CD4-positive, alpha-beta memory T cell (primary cell): Measurements from ENCODE around the gene CRYL1. TPM values are rescaled to one million over a fixed set of nuclear protein-coding genes. Genes with fewer than 3 reads are reported as not detected.

ENCODE experiments used
- CTCF ChIA-PET: fragments of 350-600 bp; sonication (Branson Sonifier 250); formaldehyde crosslinking; loops from one replicate; lab custom pipeline; 2021; ENCODE audit warnings: inconsistent platforms; ENCODE audit not compliant: partially characterized antibody; lab: Charles Lee
- POLR2A ChIA-PET: fragments of 350-600 bp; sonication (Branson Sonifier 250); formaldehyde crosslinking; loops from one replicate; lab custom pipeline; 2021; ENCODE audit not compliant: partially characterized antibody; lab: Charles Lee
- DNase-seq, 5 donors: peaks; one replicate each; pipeline versions ENCODE4 v3.0.0 to v3.0.0-alpha.2; 2020 to 2022; ENCODE audit warnings: mixed read lengths in 1 of 5
- H3K27ac ChIP-seq: one replicate; pipeline ENCODE4 v1.7.0; 2013; ENCODE audit warnings: low read depth, low read length
- H3K27me3 ChIP-seq: 2 replicates; pipeline ENCODE4 v1.7.0; 2013; ENCODE audit warnings: mild to moderate bottlenecking, low read length, moderate library complexity; ENCODE audit not compliant: insufficient read depth
- H3K36me3 ChIP-seq: 2 replicates; pipeline ENCODE4 v1.7.0; 2013; ENCODE audit warnings: mild to moderate bottlenecking, low read length, moderate library complexity; ENCODE audit not compliant: insufficient read depth
- H3K4me1 ChIP-seq: 2 replicates; pipeline ENCODE4 v1.7.0; 2013; ENCODE audit warnings: mild to moderate bottlenecking, low read length, moderate library complexity; ENCODE audit not compliant: insufficient read depth
- H3K4me3 ChIP-seq, 2 donors: one replicate each; pipeline ENCODE4 v1.7.0; 2013; ENCODE audit warnings: low read length in 2 of 2, mild to moderate bottlenecking in 1 of 2
- H3K9me3 ChIP-seq, 2 donors: one replicate each; pipeline ENCODE4 v1.7.0; 2013; ENCODE audit warnings: low read length in 2 of 2, control low read depth in 1 of 2; ENCODE audit not compliant: control insufficient read depth in 1 of 2
- H3K27ac Mint-ChIP-seq, 7 donors: one replicate each; pipeline ENCODE4 v1.8.0; 2020 to 2021; ENCODE audit warnings: mixed read lengths in 7 of 7, mild to moderate bottlenecking in 6 of 7, inconsistent platforms in 3 of 7, moderate library complexity in 3 of 7
- H3K27me3 Mint-ChIP-seq, 2 donors: one replicate each; pipeline ENCODE4 v1.8.0; 2020 to 2021; ENCODE audit warnings: mixed read lengths in 2 of 2
- H3K36me3 Mint-ChIP-seq, 2 donors: one replicate each; pipeline ENCODE4 v1.8.0; 2020 to 2021; ENCODE audit warnings: mixed read lengths in 2 of 2, inconsistent platforms in 1 of 2, mild to moderate bottlenecking in 1 of 2
- H3K4me1 Mint-ChIP-seq, 4 donors: one replicate each; pipeline ENCODE4 v1.8.0; 2020 to 2021; ENCODE audit warnings: mixed read lengths in 4 of 4, mild to moderate bottlenecking in 1 of 4
- H3K4me3 Mint-ChIP-seq, 8 donors: one replicate each; pipeline ENCODE4 v1.8.0; 2020 to 2021; ENCODE audit warnings: mixed read lengths in 8 of 8, mild to moderate bottlenecking in 7 of 8, moderate library complexity in 6 of 8, inconsistent platforms in 3 of 8
- H3K9me3 Mint-ChIP-seq, 8 donors: one replicate each; pipeline ENCODE4 v1.8.0; 2020 to 2021; ENCODE audit warnings: mixed read lengths in 8 of 8, mild to moderate bottlenecking in 5 of 8, inconsistent platforms in 3 of 8, moderate library complexity in 1 of 8
- intact Hi-C: fragments of 100-400 bp; cut with micrococcal nuclease; formaldehyde crosslinking; loops from one replicate; pipeline ENCODE4 v1.15.1; 2023
- polyA plus RNA-seq, 2 donors: library from polyadenylated mRNA; unstranded; fragments of 300-500 nt; fragmentation: Illumina TruSeq; gene quantifications; one replicate each; pipeline ENCODE4 v1.2.3, GENCODE V29; 2021
- total RNA-seq, 2 experiments: library from RNA; stranded (reverse); gene quantifications; one replicate each; pipeline ENCODE4 v1.2.3, GENCODE V29; 2021

Gene CRYL1
- total and polyA plus RNA-seq, 4 experiments from 2014 or later = 18.1 to 59.1 (median 31.1) TPM

DNA sequence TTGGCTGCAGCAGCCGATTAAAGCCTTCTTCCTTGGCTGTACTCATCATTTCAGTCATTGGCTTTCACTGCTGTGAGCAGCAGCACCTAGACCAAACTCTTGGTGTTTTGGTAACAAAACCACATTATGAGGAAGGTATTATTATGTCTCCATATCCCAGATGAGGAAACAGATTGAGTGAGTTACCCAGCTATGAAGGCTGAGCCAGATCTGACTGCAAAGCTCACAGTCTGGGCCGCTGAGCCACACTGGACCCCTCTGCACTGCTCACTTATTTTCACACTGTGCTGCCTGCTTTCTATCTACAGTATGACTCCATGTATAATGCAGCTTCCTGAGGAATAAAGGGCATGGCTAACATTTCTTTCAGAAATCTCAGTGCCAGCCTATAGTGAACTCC is 24.5 kb downstream of the CRYL1 start:
- Histone ChIP-seq H3K27ac (no peak overlapping the region), H3K9me3 (no peaks in the 10 kb centered on the region), H3K4me3 (no peak overlapping the region), H3K27me3 (no peaks in the 10 kb centered on the region), H3K36me3 (no peaks in the 10 kb centered on the region), H3K4me1 (no peaks in the 10 kb centered on the region)
- intact Hi-C loops = no loop called here
- POLR2A ChIA-PET = no interaction called here
- Mint-ChIP-seq H3K27ac (peak overlapping the region in 1 of 7 donors; percentile 43), H3K4me1 (no peaks in the 10 kb centered on the region), H3K27me3 (no peaks in the 10 kb centered on the region), H3K9me3 (peaks cover 0 to 3% (median 1%) of the 10 kb centered on the region in 8 donors), H3K4me3 (no peak overlapping the region), H3K36me3 (peaks cover 13 to 32% of the 10 kb centered on the region in 2 donors)
- DNase-seq = no peak
- CTCF ChIA-PET = no interaction called here

- no peak overlapping the region for H3K4me3 ChIP-seq
- Mint-ChIP-seq H3K27me3 (no peaks in the 10 kb centered on the region), H3K27ac (no peak overlapping the region), H3K9me3 (peaks cover 0 to 3% (median 1%) of the 10 kb centered on the region in 8 donors), H3K4me3 (no peak overlapping the region), H3K36me3 (peaks cover 7 to 23% of the 10 kb centered on the region in 2 donors), H3K4me1 (peaks cover 0 to 5% (median 1%) of the 10 kb centered on the region in 4 donors)
- H3K27ac ChIP-seq = no peak overlapping the region
- no peaks in the 10 kb centered on the region for H3K9me3 ChIP-seq
- intact Hi-C loops = loop anchor here (5.0 kb wide), 3 partner anchors 82 to 318 kb away; partner anchors contain the start of gene EEF1AKMT1
- CTCF ChIA-PET = interaction anchor here (1.0 to 1.9 kb wide), 3 partner anchors 328 to 426 kb away, joined by 3 to 4 read pairs (median 4); no protein-coding TSS in a partner anchor
- no peaks in the 10 kb centered on the region for H3K27me3 ChIP-seq
- no peak for DNase-seq
- POLR2A ChIA-PET = no interaction called here
- H3K4me1 ChIP-seq = peaks cover 4% of the 10 kb centered on the region
- H3K36me3 ChIP-seq = no peaks in the 10 kb centered on the region
Observed at GRCh38 chr13:20499986-20500385, 25.7 kb downstream of the CRYL1 start.

GRCh38 chr13:20498659-20499058 is 27.0 kb downstream of the CRYL1 start:
- H3K4me1 ChIP-seq = peaks cover 6% of the 10 kb centered on the region
- no peak overlapping the region for H3K4me3 Mint-ChIP-seq
- H3K9me3 ChIP-seq = no peaks in the 10 kb centered on the region
- no peak for DNase-seq
- H3K4me1 Mint-ChIP-seq = peaks cover 0 to 7% (median 2%) of the 10 kb centered on the region in 4 donors
- H3K27ac ChIP-seq = no peak overlapping the region
- H3K4me3 ChIP-seq = no peak overlapping the region
- H3K27me3 ChIP-seq = no peaks in the 10 kb centered on the region
- no peaks in the 10 kb centered on the region for H3K36me3 ChIP-seq
- peaks cover 5 to 21% of the 10 kb centered on the region in 2 donors for H3K36me3 Mint-ChIP-seq
- H3K27ac Mint-ChIP-seq = no peak overlapping the region
- intact Hi-C loops = loop anchor here (5.0 kb wide), 3 partner anchors 84 to 316 kb away; partner anchors contain the start of gene EEF1AKMT1
- no peaks in the 10 kb centered on the region for H3K27me3 Mint-ChIP-seq
- ChIA-PET POLR2A (no interaction called here), CTCF (interaction anchor here (0.7 to 11.0 kb wide), 3 partner anchors 209 to 425 kb away, joined by 3 to 151 read pairs (median 4); no protein-coding TSS in a partner anchor)
- peaks cover 0 to 3% (median 1%) of the 10 kb centered on the region in 8 donors for H3K9me3 Mint-ChIP-seq

GRCh38 chr13:20498129-20498528 is 27.5 kb downstream of the CRYL1 start:
- H3K36me3 ChIP-seq = no peaks in the 10 kb centered on the region
- no peak for DNase-seq
- peaks cover 0 to 7% (median 2%) of the 10 kb centered on the region in 4 donors for H3K4me1 Mint-ChIP-seq
- peaks cover 0 to 3% (median 1%) of the 10 kb centered on the region in 8 donors for H3K9me3 Mint-ChIP-seq
- no peaks in the 10 kb centered on the region for H3K27me3 Mint-ChIP-seq
- peaks cover 2 to 15% of the 10 kb centered on the region in 2 donors for H3K36me3 Mint-ChIP-seq
- peaks cover 6% of the 10 kb centered on the region for H3K4me1 ChIP-seq
- H3K4me3 ChIP-seq = no peak overlapping the region
- ChIA-PET POLR2A (no interaction called here), CTCF (interaction anchor here (1.6 to 11.0 kb wide), 2 partner anchors 329 to 426 kb away, joined by 4 to 151 read pairs; no protein-coding TSS in a partner anchor)
- H3K9me3 ChIP-seq = no peaks in the 10 kb centered on the region
- no peak overlapping the region for H3K27ac ChIP-seq
- H3K27me3 ChIP-seq = no peaks in the 10 kb centered on the region
- intact Hi-C loops = loop anchor here (5.0 kb wide), 3 partner anchors 84 to 316 kb away; partner anchors contain the start of gene EEF1AKMT1
- no peak overlapping the region for H3K27ac Mint-ChIP-seq
- H3K4me3 Mint-ChIP-seq = no peak overlapping the region

GRCh38 chr13:20497006-20497775 is 28.5 kb downstream of the CRYL1 start:
- CTCF ChIA-PET = interaction anchor here (0.9 to 11.0 kb wide), 7 partner anchors 8 to 427 kb away, joined by 3 to 151 read pairs (median 21); no protein-coding TSS in a partner anchor
- H3K27me3 Mint-ChIP-seq = no peaks in the 10 kb centered on the region
- peaks cover 6% of the 10 kb centered on the region for H3K4me1 ChIP-seq

DNA sequence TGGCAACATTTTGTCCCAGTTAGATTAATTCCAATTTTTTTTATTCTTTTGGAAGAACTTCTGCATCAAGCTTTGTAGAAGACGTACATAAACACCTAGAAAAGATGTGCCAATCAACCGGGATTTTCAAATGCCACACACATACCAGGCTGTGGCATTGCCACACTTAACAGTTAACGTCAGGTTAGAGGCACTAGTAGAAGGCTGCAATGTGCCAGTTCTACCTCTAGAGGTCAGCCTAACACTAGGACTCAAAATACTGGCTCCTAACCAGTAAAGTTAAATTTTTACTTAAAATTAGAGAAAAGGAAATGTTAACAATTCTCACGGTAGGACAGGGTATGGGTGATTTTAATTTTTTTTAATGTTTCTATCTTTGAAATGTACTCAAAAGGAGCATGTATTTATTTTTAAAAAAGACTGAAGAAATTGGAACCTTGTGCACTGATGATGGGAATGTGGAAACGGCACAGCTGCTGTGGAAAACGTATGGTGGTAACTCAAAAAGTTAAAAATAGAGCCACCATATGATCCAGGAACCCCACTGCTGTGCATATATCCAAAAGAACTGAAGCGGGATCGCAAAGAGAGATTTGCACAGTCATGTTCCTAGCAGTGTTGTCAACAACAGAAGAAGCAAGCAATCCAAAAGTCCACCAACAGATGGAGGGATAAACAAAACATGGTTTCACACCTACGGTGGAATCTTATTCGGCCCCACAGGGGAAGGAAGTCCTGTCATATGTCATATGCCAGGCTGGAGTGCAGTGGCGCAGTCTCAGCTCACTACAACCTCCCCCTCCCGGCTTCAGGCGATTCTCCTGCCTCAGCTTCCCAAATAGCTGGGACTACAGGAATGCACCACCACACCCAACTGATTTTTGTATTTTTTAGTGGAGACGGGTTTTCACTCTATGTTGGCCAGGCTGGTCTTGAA is 30.3 kb downstream of the CRYL1 start:
- peak; percentile 62 to 70 (median 68) for DNase-seq
- no peak overlapping the region for H3K27ac ChIP-seq
- H3K36me3 Mint-ChIP-seq = peaks cover 0 to 2% of the 10 kb centered on the region in 2 donors
- H3K9me3 Mint-ChIP-seq = peaks cover 0 to 3% (median 0%) of the 10 kb centered on the region in 8 donors
- H3K9me3 ChIP-seq = no peaks in the 10 kb centered on the region
- peaks cover 6% of the 10 kb centered on the region for H3K4me1 ChIP-seq
- ChIA-PET CTCF (interaction anchor here (0.6 to 11.0 kb wide), 24 partner anchors 9 to 429 kb away, joined by 3 to 151 read pairs (median 5); partner anchors contain the start of gene IL17D), POLR2A (interaction anchor here (1.4 kb wide), 1 partner anchor 19 kb away, joined by 3 read pairs; no protein-coding TSS in a partner anchor)
- intact Hi-C loops = loop anchor here (1.0 to 5.0 kb wide), 8 partner anchors 19 to 984 kb away; partner anchors contain the start of gene EEF1AKMT1
- no peak overlapping the region for H3K4me3 ChIP-seq
- peak overlapping the region in 1 of 7 donors; percentile 32 for H3K27ac Mint-ChIP-seq
- H3K4me1 Mint-ChIP-seq = peaks cover 0 to 7% (median 2%) of the 10 kb centered on the region in 4 donors
- no peaks in the 10 kb centered on the region for H3K27me3 ChIP-seq
- H3K27me3 Mint-ChIP-seq = no peaks in the 10 kb centered on the region
- H3K4me3 Mint-ChIP-seq = no peak overlapping the region
- H3K36me3 ChIP-seq = no peaks in the 10 kb centered on the region

More at GRCh38 chr13:20497006-20497775, 28.5 kb downstream of the CRYL1 start:
- no peaks in the 10 kb centered on the region for H3K9me3 ChIP-seq
- no peak for DNase-seq
- intact Hi-C loops = loop anchor here (5.0 kb wide), 3 partner anchors 85 to 315 kb away; partner anchors contain the start of gene EEF1AKMT1
- H3K36me3 ChIP-seq = no peaks in the 10 kb centered on the region
- no peak overlapping the region for H3K27ac ChIP-seq
- Mint-ChIP-seq H3K9me3 (peaks cover 0 to 3% (median 1%) of the 10 kb centered on the region in 8 donors), H3K4me1 (peaks cover 0 to 7% (median 2%) of the 10 kb centered on the region in 4 donors), H3K36me3 (peaks cover 2 to 14% of the 10 kb centered on the region in 2 donors), H3K27ac (no peak overlapping the region), H3K4me3 (no peak overlapping the region)
- H3K4me3 ChIP-seq = no peak overlapping the region
- POLR2A ChIA-PET = no interaction called here
- H3K27me3 ChIP-seq = no peaks in the 10 kb centered on the region
